ENCODE data around the gene MUC13.

The MUC13 gene

DNA sequence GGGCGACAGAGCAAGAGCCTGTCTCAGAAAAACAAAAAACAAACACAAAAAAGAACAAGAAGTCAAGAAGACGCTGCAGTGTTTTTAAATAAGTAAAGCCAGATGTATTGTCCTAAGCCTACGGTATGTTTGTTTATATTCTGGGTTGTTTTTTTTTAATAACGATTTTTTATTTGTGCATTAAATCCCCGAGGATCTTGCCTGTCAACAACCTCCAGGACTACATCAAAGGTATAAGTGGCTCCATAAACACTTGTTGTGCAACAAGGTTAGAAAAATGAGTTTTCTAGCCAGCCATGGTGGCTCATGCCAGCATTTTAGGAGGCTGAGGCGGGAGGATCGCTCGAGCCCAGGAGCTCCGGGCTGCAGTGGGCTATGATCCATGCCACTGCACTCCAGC, 73.5 kb downstream of the MUC13 start:
- no peak for DNase-seq

DNA sequence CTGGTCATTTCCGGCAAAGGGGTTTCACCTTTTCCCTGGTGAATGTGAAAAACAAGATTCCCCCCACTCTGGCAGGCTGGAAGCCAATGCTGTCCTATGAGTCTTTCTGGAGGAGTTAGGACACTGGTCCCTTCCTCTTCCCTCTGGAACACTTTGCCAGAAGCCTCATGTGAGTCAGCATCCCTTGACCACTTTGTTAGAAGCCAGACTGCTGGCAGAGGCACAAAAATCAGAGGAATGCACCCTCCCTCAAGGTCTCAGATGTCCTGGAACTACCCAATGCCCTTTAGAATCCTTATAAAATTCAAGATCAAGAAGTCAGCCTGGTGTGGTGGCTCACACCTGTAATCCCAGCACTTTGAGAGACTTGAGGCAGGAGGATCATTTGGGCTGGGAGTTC, 74.0 kb downstream of the MUC13 start:
- DNase-seq: no peak

- DNase-seq: no peak
Observed at GRCh38 chr3:124859025-124859424, 75.5 kb downstream of the MUC13 start.

- DNase-seq: no peak
Observed at GRCh38 chr3:124858275-124858674, 76.3 kb downstream of the MUC13 start.

DNA sequence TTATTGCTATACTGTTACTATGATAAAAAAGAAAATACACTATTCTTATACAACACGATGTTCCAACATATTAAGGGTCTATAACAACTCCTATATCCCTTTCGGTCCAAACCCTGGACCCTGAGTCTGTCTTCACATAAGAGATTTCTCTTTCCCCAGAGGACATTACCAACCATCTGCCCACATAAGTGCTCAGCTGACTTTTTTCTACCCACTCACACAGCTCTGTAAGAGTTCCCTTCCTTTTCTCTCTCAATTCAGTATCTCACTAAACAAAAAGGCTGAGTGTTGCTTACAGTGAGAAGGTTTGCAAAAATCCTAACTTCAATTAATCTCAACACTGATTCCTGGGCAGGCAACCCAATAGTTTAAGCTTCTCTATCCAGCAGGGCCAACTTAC, 77.9 kb downstream of the MUC13 start:
- no peak for DNase-seq

All from central memory CD4-positive, alpha-beta T cell (primary cell).